ENCODE measurements around the gene PRKAG1. TPM values are rescaled to one million over a fixed set of nuclear protein-coding genes. Genes with fewer than 3 reads are reported as not detected.

PRKAG1 gene
- total and polyA plus RNA-seq, 2 donors (not counting 1 experiment from before 2014, with no cell fraction given) = 28.5 to 60.0 TPM

DNA sequence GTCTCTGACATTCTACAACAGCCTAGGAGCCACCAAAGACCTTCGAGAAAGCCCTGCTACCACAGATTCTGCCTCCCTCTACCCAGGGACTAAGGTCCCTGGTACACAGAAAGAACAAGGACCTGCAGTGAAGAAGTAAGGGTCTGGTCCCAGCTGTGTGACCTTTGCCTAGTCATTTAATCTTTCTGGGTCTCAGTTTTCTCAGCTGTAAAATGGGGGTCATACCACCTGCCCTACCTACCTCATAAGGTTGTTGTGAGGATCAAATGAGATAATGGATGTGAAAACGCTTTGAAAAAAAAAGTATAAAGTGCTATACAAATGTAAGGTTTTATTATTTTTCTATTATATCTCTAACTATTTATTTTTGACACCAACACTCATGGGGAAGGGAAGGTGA is 5.2 kb upstream of the PRKAG1 start:
- H3K9me3 Mint-ChIP-seq (ENCODE audit: insufficient read depth) = no peaks in the 10 kb centered on the region
- H3K27ac Mint-ChIP-seq = no peak overlapping the region
- ChIA-PET CTCF (interaction anchor here (1.0 to 2.2 kb wide), 3 partner anchors 27 to 41 kb away, joined by 3 to 6 read pairs (median 3); no protein-coding TSS in a partner anchor), POLR2A (no interaction called here)
- H3K27me3 Mint-ChIP-seq = no peaks in the 10 kb centered on the region
- Histone ChIP-seq H3K79me2 (ENCODE audit: control insufficient read depth, insufficient read depth, low read length) (peaks cover 11% of the 10 kb centered on the region), H3K4me1 (ENCODE audit: control insufficient read depth in 2 of 2, insufficient read depth in 2 of 2, low read length in 2 of 2) (peaks cover 7 to 9% of the 10 kb centered on the region in 2 donors), H3K27ac (ENCODE audit: low read length in 2 of 2) (no peak overlapping the region), H3K9me3 (ENCODE audit: control extremely low read depth in 1 of 3, control insufficient read depth in 2 of 3, insufficient read depth in 1 of 3, low read length in 2 of 3) (no peaks in the 10 kb centered on the region), H2AFZ (ENCODE audit: insufficient read depth, low read depth, low read length, poor library complexity, severe bottlenecking) (no peak overlapping the region), H3K9ac (ENCODE audit: low read length) (no peak overlapping the region), H4K20me1 (ENCODE audit: control insufficient read depth, insufficient read depth, low read length, poor library complexity, severe bottlenecking) (no peaks in the 10 kb centered on the region), H3K27me3 (replicated peaks in 1 of 4; ENCODE audit: control extremely low read depth in 1 of 4, control insufficient read depth in 3 of 4, insufficient read depth in 4 of 4, low read length in 3 of 4) (no peaks in the 10 kb centered on the region), H3K4me2 (replicated peaks; ENCODE audit: low read depth, low read length, poor library complexity, severe bottlenecking) (no peak overlapping the region), H3K4me3 (ENCODE audit: control extremely low read depth in 1 of 5, extremely low read depth in 1 of 5, insufficient read depth in 1 of 5, low read depth in 2 of 5, low read length in 4 of 5) (no peak overlapping the region), H3K36me3 (replicated peaks in 1 of 2; ENCODE audit: control extremely low read depth in 1 of 2, control insufficient read depth in 1 of 2, extremely low read depth in 1 of 2, insufficient read depth in 2 of 2, low read length in 1 of 2) (peaks cover 2 to 71% of the 10 kb centered on the region in 2 experiments)
- H3K4me1 Mint-ChIP-seq = peaks cover 10% of the 10 kb centered on the region
- no peak for DNase-seq
- no CpG with 5 or more reads among the region's 2 CpGs for WGBS (ENCODE audit: insufficient coverage)
- H3K4me3 Mint-ChIP-seq = no peak overlapping the region
- intact Hi-C loops (cut with micrococcal nuclease) = no loop called here
- no peak for ATAC-seq (ENCODE audit: low read depth)
- TF ChIP-seq, protein P1, sequence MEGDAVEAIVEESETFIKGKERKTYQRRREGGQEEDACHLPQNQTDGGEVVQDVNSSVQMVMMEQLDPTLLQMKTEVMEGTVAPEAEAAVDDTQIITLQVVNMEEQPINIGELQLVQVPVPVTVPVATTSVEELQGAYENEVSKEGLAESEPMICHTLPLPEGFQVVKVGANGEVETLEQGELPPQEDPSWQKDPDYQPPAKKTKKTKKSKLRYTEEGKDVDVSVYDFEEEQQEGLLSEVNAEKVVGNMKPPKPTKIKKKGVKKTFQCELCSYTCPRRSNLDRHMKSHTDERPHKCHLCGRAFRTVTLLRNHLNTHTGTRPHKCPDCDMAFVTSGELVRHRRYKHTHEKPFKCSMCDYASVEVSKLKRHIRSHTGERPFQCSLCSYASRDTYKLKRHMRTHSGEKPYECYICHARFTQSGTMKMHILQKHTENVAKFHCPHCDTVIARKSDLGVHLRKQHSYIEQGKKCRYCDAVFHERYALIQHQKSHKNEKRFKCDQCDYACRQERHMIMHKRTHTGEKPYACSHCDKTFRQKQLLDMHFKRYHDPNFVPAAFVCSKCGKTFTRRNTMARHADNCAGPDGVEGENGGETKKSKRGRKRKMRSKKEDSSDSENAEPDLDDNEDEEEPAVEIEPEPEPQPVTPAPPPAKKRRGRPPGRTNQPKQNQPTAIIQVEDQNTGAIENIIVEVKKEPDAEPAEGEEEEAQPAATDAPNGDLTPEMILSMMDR (IDR thresholded peaks at IDR 0.05) = no peak
- TF ChIP-seq EZH2 (IDR thresholded peaks at IDR 0.05; ENCODE audit: borderline replicate concordance, insufficient read depth, low read depth, low read length, poor library complexity, severe bottlenecking) = no peak

DNA sequence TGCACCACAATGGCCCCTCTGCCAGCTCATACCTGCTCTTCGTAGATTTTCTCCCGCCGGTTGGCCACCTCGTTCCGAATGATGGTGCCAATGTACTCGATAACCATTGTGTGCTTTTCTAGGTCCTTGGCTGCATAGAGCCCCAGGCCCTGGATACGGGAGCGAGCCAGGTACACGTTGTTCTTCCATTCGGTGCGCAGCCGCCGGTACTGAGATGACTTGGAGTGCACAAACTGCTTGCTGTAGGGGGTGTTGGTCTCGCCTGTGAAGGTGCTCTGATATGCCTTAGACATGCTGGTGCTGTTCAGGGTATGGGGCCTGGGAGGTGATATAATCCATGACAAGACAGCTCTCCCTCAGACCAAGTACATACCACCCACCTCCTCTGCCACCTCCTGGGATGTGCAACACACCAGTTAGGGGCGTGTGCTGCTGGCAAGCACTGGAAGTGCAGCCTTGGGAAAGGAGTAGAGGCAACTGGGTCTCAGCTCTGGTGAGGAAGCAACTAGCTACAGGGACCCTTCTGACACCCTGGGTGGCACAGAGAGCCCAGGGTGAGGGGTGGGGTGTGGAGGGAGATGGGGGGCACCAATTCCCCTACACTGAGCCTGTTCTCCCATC is 4.1 kb upstream of the PRKAG1 start:
- H3K36me3 ChIP-seq (replicated peaks in 1 of 2; ENCODE audit: control extremely low read depth in 1 of 2, control insufficient read depth in 1 of 2, extremely low read depth in 1 of 2, insufficient read depth in 2 of 2, low read length in 1 of 2) = peaks cover 2 to 60% of the 10 kb centered on the region in 2 experiments
- no peak overlapping the region for H3K4me3 ChIP-seq (ENCODE audit: control extremely low read depth in 1 of 5, extremely low read depth in 1 of 5, insufficient read depth in 1 of 5, low read depth in 2 of 5, low read length in 4 of 5)
- no peaks in the 10 kb centered on the region for H3K27me3 Mint-ChIP-seq
- peaks cover 11 to 14% of the 10 kb centered on the region in 2 donors for H3K4me1 ChIP-seq (ENCODE audit: control insufficient read depth in 2 of 2, insufficient read depth in 2 of 2, low read length in 2 of 2)
- CTCF ChIA-PET = interaction anchor here (0.7 to 1.0 kb wide), 2 partner anchors 21 to 42 kb away, joined by 3 read pairs; no protein-coding TSS in a partner anchor
- DNase-seq (no peak), ATAC-seq (ENCODE audit: low read depth) (no peak)
- no peak overlapping the region for H3K27ac ChIP-seq (ENCODE audit: low read length in 2 of 2)
- H3K4me3 Mint-ChIP-seq = no peak overlapping the region
- H3K79me2 ChIP-seq (ENCODE audit: control insufficient read depth, insufficient read depth, low read length) = peaks cover 10% of the 10 kb centered on the region
- intact Hi-C loops (cut with micrococcal nuclease) = no loop called here
- H3K27ac Mint-ChIP-seq = peak overlapping the region; percentile 58
- H3K4me2 ChIP-seq (replicated peaks; ENCODE audit: low read depth, low read length, poor library complexity, severe bottlenecking) = no peak overlapping the region
- H3K27me3 ChIP-seq (replicated peaks in 1 of 4; ENCODE audit: control extremely low read depth in 1 of 4, control insufficient read depth in 3 of 4, insufficient read depth in 4 of 4, low read length in 3 of 4) = no peaks in the 10 kb centered on the region
- H3K9me3 ChIP-seq (ENCODE audit: control extremely low read depth in 1 of 3, control insufficient read depth in 2 of 3, insufficient read depth in 1 of 3, low read length in 2 of 3) = no peaks in the 10 kb centered on the region
- TF ChIP-seq, protein P1 (IDR thresholded peaks at IDR 0.05) = no peak
- no peak for TF ChIP-seq EZH2 (IDR thresholded peaks at IDR 0.05; ENCODE audit: borderline replicate concordance, insufficient read depth, low read depth, low read length, poor library complexity, severe bottlenecking)
- H3K9me3 Mint-ChIP-seq (ENCODE audit: insufficient read depth) = no peaks in the 10 kb centered on the region
- no peaks in the 10 kb centered on the region for H4K20me1 ChIP-seq (ENCODE audit: control insufficient read depth, insufficient read depth, low read length, poor library complexity, severe bottlenecking)
- 96% methylated on average over 13 of the region's 15 CpGs for WGBS (ENCODE audit: insufficient coverage)
- no peak overlapping the region for H2AFZ ChIP-seq (ENCODE audit: insufficient read depth, low read depth, low read length, poor library complexity, severe bottlenecking)
- POLR2A ChIA-PET = no interaction called here
- H3K9ac ChIP-seq (ENCODE audit: low read length) = no peak overlapping the region
- H3K4me1 Mint-ChIP-seq = peaks cover 16% of the 10 kb centered on the region

Measured in B cell (primary cell).